ENCODE data around the gene TMEM243.
"Not testable (repeated sequence)": the region's sequence is repeated elsewhere in the genome, so short reads cannot be mapped to it uniquely, and the experiment has no call there.

TMEM243 gene

GRCh38 chr7:87219545-87220025 lies at the start of gene TMEM243:
Gene TMEM243 (minus strand): TSS chr7:87219732. CDS start chr7:87219503, 229 bp downstream.
- DNase-seq (ENCODE audit: low read depth): no peak

GRCh38 chr7:87267239-87267900 lies 47.8 kb upstream of the TMEM243 start:
- DNase-seq (ENCODE audit: low read depth): no peak

- DNase-seq (ENCODE audit: low read depth): no peak
These were observed 44.0 kb upstream of the TMEM243 start for GRCh38 chr7:87263537-87263936.

GRCh38 chr7:87253589-87254087 lies 34.1 kb upstream of the TMEM243 start:
- no peak for DNase-seq (ENCODE audit: low read depth)

- not testable (repeated sequence) for DNase-seq (ENCODE audit: low read depth)
These were observed 26.1 kb upstream of the TMEM243 start for GRCh38 chr7:87245671-87246070.

- not testable (repeated sequence) for DNase-seq (ENCODE audit: low read depth)
These were observed 19.0 kb upstream of the TMEM243 start for GRCh38 chr7:87238464-87239051.

GRCh38 chr7:87234949-87235348 lies 15.4 kb upstream of the TMEM243 start:
- no peak for DNase-seq (ENCODE audit: low read depth)

- DNase-seq (ENCODE audit: low read depth): no peak
These were observed 12.2 kb upstream of the TMEM243 start for GRCh38 chr7:87231711-87232110.

GRCh38 chr7:87231258-87231657 lies 11.7 kb upstream of the TMEM243 start:
- no peak for DNase-seq (ENCODE audit: low read depth)

GRCh38 chr7:87226495-87226894 lies 7.0 kb upstream of the TMEM243 start:
- DNase-seq (ENCODE audit: low read depth): no peak

- DNase-seq (ENCODE audit: low read depth): no peak
These were observed 6.2 kb upstream of the TMEM243 start for GRCh38 chr7:87225696-87226095.

GRCh38 chr7:87223666-87224065 lies 4.1 kb upstream of the TMEM243 start:
- no peak for DNase-seq (ENCODE audit: low read depth)

- no peak for DNase-seq (ENCODE audit: low read depth)
These were observed 1.2 kb upstream of the TMEM243 start for GRCh38 chr7:87220734-87221215.

- peak; percentile 43 for DNase-seq (ENCODE audit: low read depth)
These were observed 648 bp upstream of the TMEM243 start for GRCh38 chr7:87220026-87220733.

GRCh38 chr7:87218796-87219544 lies 562 bp downstream of the TMEM243 start:
- no peak for DNase-seq (ENCODE audit: low read depth)

- DNase-seq (ENCODE audit: low read depth): no peak
These were observed 1.4 kb downstream of the TMEM243 start for GRCh38 chr7:87217983-87218653.

- DNase-seq (ENCODE audit: low read depth): no peak
These were observed 2.6 kb downstream of the TMEM243 start for GRCh38 chr7:87216701-87217508.

GRCh38 chr7:87215046-87215445 lies 4.5 kb downstream of the TMEM243 start:
- DNase-seq (ENCODE audit: low read depth): no peak

GRCh38 chr7:87213811-87214210 lies 5.7 kb downstream of the TMEM243 start:
- no peak for DNase-seq (ENCODE audit: low read depth)

GRCh38 chr7:87213252-87213651 lies 6.3 kb downstream of the TMEM243 start:
- no peak for DNase-seq (ENCODE audit: low read depth)

GRCh38 chr7:87212498-87212897 lies 7.0 kb downstream of the TMEM243 start:
- no peak for DNase-seq (ENCODE audit: low read depth)
